Stimulated activated CD4-positive, alpha-beta T cell treated with anti-CD3 and anti-CD28 coated beads, TNF-alpha, amount 100 ng/mL, for 4 hours (primary cell): Measurements from ENCODE around the gene EREG.

Source experiments
- DNase-seq, 3 experiments: peaks; one replicate each; pipeline ENCODE4 v3.0.0-alpha.2; 2020; ENCODE audit warnings: low read depth in 3 of 3

Gene EREG

DNA sequence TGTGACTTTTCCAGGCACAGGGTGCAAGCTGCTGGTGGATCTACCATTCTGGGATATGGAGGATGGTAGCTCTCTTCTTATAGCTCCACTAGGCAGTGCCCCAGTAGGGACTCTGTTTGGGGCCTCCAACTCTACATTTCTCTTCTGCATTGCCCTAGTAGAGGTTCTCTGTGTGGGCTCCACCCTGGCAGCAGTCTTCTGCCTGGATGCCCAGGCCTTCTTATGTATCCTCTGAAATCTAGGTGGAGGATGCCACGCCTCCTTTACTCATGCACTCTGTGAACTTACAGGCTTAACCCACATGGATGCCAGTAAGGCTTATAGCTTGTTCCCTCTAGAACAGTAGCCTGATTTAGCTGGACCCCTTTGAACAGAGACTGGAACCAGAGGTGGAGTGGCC is 20.9 kb upstream of the EREG start:
- no peak for DNase-seq

GRCh38 chr4:74353858-74354257 is 11.1 kb upstream of the EREG start:
- no peak for DNase-seq

- DNase-seq, result no peak
Observed at GRCh38 chr4:74357965-74358364, 7.0 kb upstream of the EREG start.

- no peak for DNase-seq
Observed at GRCh38 chr4:74361671-74362070, 3.3 kb upstream of the EREG start.

DNA sequence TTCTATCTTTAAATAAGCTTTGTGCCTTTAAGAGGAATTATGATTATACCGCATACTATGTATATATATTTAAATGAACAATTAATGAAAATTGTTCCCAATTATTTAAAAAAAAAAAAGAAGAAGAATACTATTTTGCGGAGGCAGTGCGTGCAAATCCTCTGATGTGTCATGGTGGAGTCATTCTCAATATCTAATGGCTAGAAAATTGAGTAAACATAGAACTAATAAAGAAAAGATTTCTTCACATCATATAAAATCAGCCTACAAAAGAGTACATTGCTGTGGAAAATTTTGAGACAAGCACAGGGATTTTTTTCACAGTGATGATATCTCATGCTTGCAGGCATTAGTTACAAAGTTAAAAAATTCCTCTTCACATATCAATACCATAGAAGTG is 2.6 kb upstream of the EREG start:
- DNase-seq, result no peak

- no peak for DNase-seq
Observed at GRCh38 chr4:74364256-74364651, 691 bp upstream of the EREG start.

DNA sequence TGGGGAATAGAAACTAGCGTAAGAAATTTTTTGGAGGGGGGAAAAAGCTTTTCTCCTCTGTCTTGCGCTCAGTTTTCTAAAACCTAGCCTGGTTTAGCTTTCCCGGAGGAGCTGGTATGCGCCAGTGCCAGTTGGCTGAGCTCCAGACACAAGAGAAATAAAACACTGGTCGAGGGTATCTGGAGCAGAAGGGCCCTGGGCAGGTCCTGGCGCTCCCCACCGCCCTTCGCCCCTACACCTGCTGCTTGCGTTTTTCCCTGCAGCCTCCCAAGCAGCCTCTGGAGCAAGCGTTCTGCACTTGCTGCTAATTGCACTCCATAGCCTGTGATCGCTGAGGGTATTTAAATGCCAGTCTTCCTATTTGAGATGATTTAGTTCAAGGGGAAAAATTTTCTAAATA is 816 bp downstream of the EREG start:
- no peak for DNase-seq

DNA sequence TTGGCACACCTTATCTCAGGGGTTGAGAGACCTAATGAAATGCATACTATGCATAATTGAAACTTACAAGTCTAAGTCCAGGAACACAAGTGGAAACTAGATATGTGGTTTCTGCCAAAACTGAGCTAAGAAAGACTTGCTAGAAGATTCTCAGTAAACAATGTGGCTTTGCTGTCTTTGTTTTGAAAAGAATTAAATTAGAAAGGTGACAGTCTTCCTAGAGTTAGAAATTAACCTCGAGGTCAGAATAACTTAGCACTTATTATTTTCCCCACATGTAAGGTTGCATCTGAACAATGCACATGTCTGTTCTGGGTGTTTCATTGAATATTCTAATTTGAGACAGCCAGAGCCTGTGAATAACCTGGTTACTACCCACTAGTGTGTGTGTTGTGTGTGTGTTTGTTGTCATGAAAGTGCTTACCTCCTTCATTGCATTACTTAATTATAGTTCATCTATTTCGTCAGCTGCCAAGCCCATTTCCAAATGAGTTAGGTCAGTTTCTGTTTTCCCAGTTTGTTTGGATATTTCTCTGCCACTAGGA is 1.5 kb downstream of the EREG start:
- no peak for DNase-seq

DNA sequence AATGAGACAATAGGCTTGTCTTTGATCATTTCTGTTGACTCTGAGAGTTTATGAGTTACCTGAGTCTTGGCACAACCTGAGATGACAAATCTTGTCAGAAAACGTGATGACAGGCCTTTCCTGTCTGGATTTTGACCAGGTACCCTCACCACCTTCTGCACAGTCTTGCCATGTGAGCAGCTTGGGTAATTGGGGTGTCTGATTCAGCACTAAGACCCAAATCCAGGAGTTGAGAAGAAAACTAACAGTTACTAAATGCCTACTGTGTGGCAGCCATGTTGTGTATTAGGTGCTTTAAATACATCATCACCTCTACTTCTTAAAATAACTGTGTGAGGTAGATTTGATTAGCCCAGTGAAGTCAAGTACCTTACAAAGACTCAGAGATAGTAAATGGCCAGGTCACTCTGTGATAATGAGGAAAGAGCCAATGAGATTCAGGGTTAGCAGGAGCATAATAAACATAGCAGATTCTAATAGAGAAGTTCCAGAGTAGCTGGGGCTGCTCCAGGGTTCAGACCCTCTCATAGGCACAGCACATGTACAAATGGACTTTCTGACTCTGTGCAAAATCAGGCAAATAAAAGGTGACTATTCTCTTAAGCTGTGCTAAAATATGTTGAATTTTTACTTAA is 2.8 kb downstream of the EREG start:
- DNase-seq, result no peak

DNA sequence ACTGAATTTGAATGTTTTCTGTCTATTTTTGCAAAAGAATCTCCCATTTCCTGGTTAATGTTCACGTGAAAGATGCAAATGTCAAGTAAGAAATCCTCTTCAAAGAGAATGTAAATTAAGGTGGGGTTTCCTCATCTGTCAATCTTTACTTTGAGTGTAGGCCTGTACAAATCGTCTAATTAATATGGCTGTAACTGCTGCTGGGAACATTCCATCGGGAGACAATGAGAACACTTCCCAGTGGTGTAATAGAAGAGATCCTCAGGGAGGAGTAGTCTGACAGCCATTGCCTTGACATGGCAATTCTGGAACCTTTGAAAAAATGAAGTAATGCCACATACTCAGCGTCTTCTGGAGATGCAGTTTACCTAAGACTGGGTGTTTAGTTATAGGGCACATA is 3.7 kb downstream of the EREG start:
- no peak for DNase-seq

GRCh38 chr4:74369855-74370254 is 4.9 kb downstream of the EREG start:
- no peak for DNase-seq

DNA sequence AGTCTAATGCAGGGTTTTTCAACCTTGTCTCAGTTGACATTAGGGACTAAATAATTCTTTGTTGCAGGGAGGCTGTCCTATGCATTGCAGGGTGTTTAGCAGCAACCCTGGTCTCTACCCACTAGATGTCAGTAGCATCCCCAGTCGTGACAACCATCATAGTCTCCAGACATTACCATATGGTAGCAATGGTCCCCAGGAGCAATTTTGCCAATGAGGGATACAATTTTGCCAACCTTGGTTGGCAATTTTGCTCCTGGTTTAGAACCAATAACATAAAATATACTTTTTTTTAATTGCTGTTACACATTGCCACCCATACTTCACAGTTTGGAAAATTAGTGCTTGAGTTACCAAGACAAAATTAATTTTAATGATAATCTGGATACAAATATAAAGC is 6.0 kb downstream of the EREG start:
- DNase-seq, result no peak

DNA sequence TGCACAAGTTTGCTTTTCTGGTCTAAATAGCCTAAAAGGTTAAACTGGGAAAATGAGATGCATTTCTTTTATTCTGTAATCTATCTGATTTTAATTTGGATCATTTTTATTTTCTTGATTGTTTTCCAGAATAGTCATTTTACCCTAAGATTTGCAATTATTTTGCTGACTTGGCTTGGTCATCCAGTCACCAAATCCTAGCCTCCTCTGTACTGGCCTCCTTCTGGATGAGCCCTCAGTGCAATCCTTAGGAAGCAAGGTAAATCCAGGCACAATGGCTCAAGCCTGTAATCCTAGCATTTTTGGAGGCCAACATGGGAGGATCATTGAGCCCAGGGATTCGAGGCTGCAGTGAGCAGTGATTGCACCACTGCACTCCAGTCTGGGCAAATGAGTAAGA is 9.2 kb downstream of the EREG start:
- DNase-seq, result no peak

DNA sequence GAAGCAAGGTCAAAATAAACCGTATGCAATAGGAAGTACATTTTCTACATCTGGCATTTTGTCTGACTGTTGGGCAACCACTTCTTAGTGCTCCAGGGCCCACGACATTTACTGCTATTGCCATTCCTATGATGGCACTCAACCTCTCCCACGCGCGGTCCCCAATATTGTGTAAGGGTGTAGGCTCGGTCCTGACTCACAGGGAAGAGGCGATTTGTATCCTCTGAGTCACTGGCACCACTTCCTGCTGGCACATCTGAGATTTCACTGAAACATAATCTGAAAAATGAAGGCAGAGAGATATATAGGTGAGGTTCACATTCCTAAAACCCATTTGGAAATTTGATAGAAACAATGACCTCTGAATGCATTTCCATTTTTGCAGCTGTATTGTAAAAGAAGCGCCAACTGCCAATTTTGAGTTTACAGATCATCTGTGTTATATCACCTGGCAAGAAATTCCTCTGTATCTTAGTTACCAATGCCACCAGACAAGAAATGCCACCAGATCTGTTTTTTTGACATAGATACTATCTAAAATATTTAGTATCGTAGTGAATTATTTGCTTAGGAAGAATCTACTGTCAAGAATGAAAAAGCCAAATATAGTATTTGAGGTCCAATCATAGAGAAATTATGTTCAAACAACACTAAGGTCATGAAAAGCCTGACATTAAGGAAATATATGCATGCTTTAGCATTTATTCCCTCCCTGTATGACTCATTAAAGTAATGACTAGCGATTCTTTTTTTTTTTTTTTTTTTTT is 9.8 kb downstream of the EREG start:
- DNase-seq, result no peak

DNA sequence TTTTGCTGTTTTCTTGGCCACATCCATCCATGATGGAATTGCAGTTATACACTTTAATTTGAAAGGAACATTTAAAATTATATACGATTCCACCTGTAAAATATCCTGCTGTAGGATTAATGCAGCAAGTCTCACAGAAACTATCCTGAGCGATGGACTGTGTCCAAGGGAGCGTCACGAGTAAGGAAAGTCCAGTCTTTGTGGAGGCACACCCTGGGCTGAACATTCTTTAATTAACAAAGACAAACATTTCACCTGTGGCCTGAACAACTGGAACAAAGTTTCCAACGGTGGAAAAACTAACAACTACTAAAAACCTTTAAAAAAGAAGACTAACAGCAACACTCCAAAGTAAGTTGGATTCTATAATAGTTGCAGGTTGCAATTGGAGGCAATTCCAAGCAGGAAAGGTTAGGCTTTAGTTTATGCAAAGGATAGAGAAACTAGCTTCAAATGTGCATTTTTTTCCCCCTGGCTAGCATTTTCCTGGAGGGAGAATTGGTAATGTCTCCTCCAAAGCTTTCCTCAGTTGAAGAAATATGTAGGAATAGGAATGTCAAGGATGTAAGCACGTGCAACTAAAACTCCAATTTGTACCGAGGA is 11.0 kb downstream of the EREG start:
- DNase-seq, result no peak

GRCh38 chr4:74376888-74377483 is 12.0 kb downstream of the EREG start:
- DNase-seq, result no peak

- no peak for DNase-seq
Observed at GRCh38 chr4:74377714-74378113, 12.8 kb downstream of the EREG start.

DNA sequence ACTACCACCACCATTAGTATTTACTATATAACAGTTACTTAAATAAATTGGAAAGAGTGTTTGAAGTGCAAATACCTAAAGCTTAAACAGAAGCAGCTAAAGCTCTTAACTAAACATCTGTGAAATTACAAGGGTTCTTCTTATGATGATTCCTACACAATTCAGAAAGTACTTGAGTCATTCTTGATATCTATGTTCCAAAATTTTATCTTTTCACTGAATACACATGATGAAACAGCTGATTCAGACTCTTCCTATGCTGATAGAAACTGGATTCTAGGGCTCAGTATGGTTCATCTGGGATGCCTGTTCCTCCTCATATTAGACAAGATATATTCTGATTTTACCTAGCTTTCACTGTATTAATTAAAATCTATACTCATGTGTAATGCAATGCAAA is 13.6 kb downstream of the EREG start:
- DNase-seq, result no peak

- DNase-seq, result no peak
Observed at GRCh38 chr4:74379912-74380311, 15.0 kb downstream of the EREG start.

DNA sequence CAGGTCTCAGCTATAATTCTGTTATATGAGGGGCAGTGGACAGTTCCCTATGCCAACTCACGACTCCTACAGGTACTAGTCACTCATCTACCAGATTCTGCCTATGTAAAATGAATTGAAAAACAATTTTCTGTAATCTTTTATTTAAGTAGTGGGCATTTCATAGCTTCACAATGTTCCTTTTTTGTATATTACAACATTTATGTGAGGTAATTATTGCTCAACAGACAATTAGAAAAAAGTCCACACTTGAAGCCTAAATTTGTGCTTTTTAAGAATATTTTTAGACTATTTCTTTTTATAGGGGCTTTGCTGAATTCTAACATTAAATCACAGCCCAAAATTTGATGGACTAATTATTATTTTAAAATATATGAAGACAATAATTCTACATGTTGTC is 20.4 kb downstream of the EREG start:
- DNase-seq, result no peak

- DNase-seq, result no peak
Observed at GRCh38 chr4:74386159-74386558, 21.2 kb downstream of the EREG start.

GRCh38 chr4:74387790-74388189 is 22.8 kb downstream of the EREG start:
- no peak for DNase-seq

DNA sequence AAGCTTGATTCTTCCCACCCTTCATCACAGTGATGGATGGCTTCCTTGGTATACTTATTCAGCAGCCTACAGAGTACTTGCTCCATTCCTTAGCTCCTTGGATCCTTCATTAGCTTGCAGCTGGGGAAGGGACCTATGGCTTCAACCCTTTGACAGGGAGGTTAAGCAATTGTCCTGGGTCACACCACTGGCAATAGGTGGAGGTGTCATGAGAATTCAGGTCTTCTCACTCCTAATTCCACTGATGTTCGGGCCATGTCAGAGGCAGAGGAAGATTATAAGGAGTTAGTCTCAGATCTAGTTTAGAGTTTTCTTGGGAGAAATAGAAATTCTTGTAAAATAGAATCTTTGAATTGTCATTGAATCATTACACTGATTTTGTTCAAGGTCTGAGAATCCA is 24.5 kb downstream of the EREG start:
- no peak for DNase-seq
